Calu3 (cell line): ENCODE data around the gene MACO1. TPM values are rescaled to one million over a fixed set of nuclear protein-coding genes. Genes with fewer than 3 reads are reported as not detected.
A peak's percentile ranks its signal among the peaks of the same experiment; 100 is the strongest.

Source experiments
- BruUV-seq: library from RNA; stranded (reverse); fragments of 400-500 nt; replicated peaks from 2 replicates; lab custom pipeline; 2021; lab: Mats Ljungman, UMichigan
- CTCF ChIA-PET: fragments of 300-600 bp; sonication (Branson Sonifier 250); formaldehyde crosslinking; loops from one replicate; lab custom pipeline; 2022; ENCODE audit warnings: antibody characterized with exemption; lab: Charles Lee
- DNase-seq: peaks from one replicate; pipeline ENCODE4 v3.0.0; 2022
- H3K27ac Mint-ChIP-seq: one replicate; pipeline ENCODE4 v1.8.0; 2022; ENCODE audit warnings: mixed read lengths; ENCODE audit not compliant: unreplicated experiment
- H3K27me3 Mint-ChIP-seq: one replicate; pipeline ENCODE4 v1.8.0; 2022; ENCODE audit warnings: mixed read lengths; ENCODE audit not compliant: unreplicated experiment
- H3K36me3 Mint-ChIP-seq: one replicate; pipeline ENCODE4 v1.8.0; 2022; ENCODE audit warnings: mild to moderate bottlenecking, moderate library complexity, mixed read lengths; ENCODE audit not compliant: insufficient read depth, unreplicated experiment
- H3K4me1 Mint-ChIP-seq: one replicate; pipeline ENCODE4 v1.8.0; 2022; ENCODE audit warnings: mild to moderate bottlenecking, low read depth, mixed read lengths; ENCODE audit not compliant: unreplicated experiment
- H3K4me3 Mint-ChIP-seq: one replicate; pipeline ENCODE4 v1.8.0; 2022; ENCODE audit warnings: mild to moderate bottlenecking, low read depth, moderate library complexity, mixed read lengths; ENCODE audit not compliant: unreplicated experiment
- H3K9me3 Mint-ChIP-seq: one replicate; pipeline ENCODE4 v1.8.0; 2022; ENCODE audit warnings: low read depth, mixed read lengths; ENCODE audit not compliant: unreplicated experiment
- intact Hi-C: fragments of 100-400 bp; cut with micrococcal nuclease; formaldehyde crosslinking; loops from one replicate; pipeline ENCODE4 v1.10.0; 2022; ENCODE audit not compliant: unreplicated experiment
- total RNA-seq: library from RNA; stranded (reverse); gene quantifications from 2 replicates; pipeline ENCODE4 v1.2.3, GENCODE V29; 2022
- TF ChIP-seq, protein P1 (sequence below): fragments of 200-600 bp; IDR thresholded peaks from one replicate; pipeline ENCODE4 v1.8.0; 2022; ENCODE audit warnings: antibody characterized with exemption; ENCODE audit not compliant: unreplicated experiment

MACO1 gene
- total RNA-seq, 1 experiment from 2014 or later: 16.4 TPM

DNA sequence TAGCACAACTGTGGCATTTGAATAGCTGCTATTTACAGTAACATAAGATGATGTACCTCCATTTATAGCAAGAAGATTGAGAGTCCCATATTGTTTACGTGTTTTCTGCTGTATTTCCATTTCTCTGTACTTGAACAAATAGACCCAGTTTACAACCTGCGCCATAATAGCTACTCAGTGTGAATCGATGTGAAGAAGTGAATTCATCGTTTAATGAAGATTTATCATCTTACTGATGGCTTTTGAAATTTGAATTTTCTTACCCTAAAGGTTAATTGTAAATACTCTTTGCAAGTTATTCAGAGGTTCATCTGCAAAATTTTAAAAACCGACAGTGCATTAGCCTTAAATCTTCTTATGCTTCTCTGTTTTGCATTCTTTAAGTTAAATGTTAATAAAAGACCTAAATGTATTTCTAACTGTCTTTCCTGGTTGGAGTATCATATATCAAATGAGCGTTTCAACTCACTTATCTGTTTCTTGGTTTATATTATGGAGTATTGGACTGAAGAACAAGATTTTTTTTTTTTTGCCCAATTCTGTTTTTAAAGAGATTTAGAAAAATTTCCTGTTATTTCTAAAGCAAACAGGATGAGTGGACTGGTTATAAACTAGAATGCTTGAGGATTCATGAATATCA lies 2.2 kb downstream of the MACO1 start:
- Mint-ChIP-seq H3K9me3 (no peaks in the 10 kb centered on the region), H3K4me3 (peak overlapping the region; percentile 83), H3K4me1 (peaks cover 32% of the 10 kb centered on the region), H3K27me3 (no peaks in the 10 kb centered on the region), H3K27ac (no peak overlapping the region), H3K36me3 (peaks cover 27% of the 10 kb centered on the region)
- DNase-seq: no peak
- intact Hi-C loops: no loop called here
- no TSS peak for BruUV-seq
- TF ChIP-seq, protein P1, sequence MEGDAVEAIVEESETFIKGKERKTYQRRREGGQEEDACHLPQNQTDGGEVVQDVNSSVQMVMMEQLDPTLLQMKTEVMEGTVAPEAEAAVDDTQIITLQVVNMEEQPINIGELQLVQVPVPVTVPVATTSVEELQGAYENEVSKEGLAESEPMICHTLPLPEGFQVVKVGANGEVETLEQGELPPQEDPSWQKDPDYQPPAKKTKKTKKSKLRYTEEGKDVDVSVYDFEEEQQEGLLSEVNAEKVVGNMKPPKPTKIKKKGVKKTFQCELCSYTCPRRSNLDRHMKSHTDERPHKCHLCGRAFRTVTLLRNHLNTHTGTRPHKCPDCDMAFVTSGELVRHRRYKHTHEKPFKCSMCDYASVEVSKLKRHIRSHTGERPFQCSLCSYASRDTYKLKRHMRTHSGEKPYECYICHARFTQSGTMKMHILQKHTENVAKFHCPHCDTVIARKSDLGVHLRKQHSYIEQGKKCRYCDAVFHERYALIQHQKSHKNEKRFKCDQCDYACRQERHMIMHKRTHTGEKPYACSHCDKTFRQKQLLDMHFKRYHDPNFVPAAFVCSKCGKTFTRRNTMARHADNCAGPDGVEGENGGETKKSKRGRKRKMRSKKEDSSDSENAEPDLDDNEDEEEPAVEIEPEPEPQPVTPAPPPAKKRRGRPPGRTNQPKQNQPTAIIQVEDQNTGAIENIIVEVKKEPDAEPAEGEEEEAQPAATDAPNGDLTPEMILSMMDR: no peak
- CTCF ChIA-PET: no interaction called here

DNA sequence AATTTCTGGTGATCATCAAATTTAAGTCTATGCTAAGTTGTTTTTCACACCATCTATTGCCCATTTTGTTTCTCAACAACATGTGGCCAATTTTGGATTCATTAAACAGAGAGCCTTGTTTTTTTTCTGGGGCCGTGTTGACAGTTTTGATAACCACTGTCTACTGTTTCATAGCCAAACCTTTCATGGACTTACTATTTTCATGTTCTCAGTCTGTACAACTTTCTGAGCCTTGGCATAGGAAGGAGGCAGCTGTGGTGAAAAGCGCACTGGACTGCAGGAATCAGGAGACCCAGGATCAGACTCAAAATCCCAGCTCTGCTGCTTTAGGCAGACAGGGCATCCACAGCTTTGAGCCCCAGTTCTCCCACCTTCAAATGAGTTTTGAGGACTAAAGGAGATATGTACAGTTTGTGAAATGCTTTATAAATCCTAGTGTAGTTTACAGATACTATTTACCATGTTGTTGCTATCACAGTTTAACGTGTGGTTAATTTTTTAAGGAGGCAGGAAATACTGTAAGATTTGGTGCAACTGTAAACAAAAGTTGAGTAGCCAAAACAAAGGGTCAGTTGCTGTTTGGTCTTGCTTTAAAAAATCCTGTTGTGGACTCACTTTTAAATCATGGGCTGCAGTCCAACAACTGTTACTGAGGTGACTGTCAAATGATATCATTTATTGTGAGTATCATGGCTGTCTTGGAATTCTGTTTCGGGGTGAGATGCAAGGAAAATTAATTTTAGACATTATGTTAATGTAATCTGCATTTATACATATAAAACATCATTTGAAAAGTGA lies 2.9 kb downstream of the MACO1 start:
- TF ChIP-seq, protein P1: no peak
- peak overlapping the region; percentile 3 for H3K4me3 Mint-ChIP-seq
- no peak overlapping the region for H3K27ac Mint-ChIP-seq
- H3K9me3 Mint-ChIP-seq: no peaks in the 10 kb centered on the region
- DNase-seq: no peak
- CTCF ChIA-PET: no interaction called here
- intact Hi-C loops: no loop called here
- peaks cover 32% of the 10 kb centered on the region for H3K4me1 Mint-ChIP-seq
- no peaks in the 10 kb centered on the region for H3K27me3 Mint-ChIP-seq
- BruUV-seq: no TSS peak
- H3K36me3 Mint-ChIP-seq: peaks cover 27% of the 10 kb centered on the region

DNA sequence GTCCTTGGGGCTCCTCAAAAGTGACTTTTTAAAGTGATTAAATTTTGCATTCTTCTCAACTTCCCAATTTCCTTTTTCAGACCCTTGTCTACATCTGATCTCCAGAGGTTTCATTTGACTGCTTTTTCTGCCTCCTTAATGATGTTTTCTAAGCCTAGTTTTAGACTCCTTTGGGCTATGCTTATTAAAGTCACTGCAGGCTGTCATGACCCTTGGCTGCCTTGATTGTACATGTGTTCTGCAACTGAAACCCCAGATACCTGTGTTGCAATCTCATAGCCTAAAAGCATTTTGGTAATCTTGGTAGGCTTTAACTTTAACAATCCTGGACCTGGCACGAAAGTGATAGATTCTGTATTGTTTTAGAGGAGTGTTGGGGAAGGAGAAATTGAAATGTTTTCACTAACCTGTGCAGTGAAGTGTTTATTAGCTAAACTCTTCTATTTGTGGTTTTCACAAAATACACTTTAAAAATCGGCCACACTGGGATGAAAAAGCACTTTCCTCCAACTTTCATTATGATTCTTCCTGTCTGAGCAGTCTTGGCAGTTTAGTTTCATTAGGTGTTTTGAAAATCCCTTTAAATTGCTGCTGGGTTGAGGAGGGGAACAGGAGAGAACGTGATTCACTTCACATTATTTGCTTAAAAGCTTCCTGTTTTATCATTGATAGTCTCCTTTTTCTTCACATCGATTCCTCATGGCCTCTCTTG lies 4.9 kb downstream of the MACO1 start:
- H3K4me1 Mint-ChIP-seq: peaks cover 32% of the 10 kb centered on the region
- no peak for DNase-seq
- H3K4me3 Mint-ChIP-seq: no peak overlapping the region
- H3K36me3 Mint-ChIP-seq: peaks cover 13% of the 10 kb centered on the region
- intact Hi-C loops: no loop called here
- TF ChIP-seq, protein P1: no peak
- no peak overlapping the region for H3K27ac Mint-ChIP-seq
- no peaks in the 10 kb centered on the region for H3K27me3 Mint-ChIP-seq
- CTCF ChIA-PET: interaction anchor here (0.9 kb wide), 1 partner anchor 43 kb away, joined by 4 read pairs; no protein-coding TSS in a partner anchor
- no TSS peak for BruUV-seq
- no peaks in the 10 kb centered on the region for H3K9me3 Mint-ChIP-seq

DNA sequence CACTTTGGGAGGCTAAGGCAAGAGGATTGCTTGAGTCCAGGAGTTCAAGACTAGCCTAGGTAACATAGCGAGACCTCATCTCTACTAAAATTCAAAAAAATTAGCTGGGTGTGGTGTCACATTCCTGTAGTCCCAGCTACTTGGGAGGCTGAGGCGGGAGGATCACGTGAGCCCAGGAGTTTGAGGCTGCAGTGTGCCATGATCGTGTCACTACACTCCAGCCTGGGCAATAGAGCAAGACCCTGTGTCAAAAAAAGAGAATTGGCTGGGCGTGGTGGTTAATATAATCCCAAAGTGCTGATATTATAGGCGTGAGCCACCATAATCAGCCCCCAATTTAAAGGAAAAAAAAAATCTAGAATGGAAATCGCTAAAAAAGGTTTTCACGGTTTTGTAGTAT lies 7.0 kb downstream of the MACO1 start:
- Mint-ChIP-seq H3K9me3 (no peaks in the 10 kb centered on the region), H3K4me3 (no peak overlapping the region), H3K36me3 (no peaks in the 10 kb centered on the region), H3K4me1 (peaks cover 32% of the 10 kb centered on the region), H3K27me3 (no peaks in the 10 kb centered on the region), H3K27ac (no peak overlapping the region)
- no TSS peak for BruUV-seq
- intact Hi-C loops: no loop called here
- TF ChIP-seq, protein P1: no peak
- CTCF ChIA-PET: no interaction called here
- no peak for DNase-seq
